ENCODE measurements around the gene LPAR6.
"Not testable (repeated sequence)": the region's sequence is repeated elsewhere in the genome, so short reads cannot be mapped to it uniquely, and the experiment has no call there.

The LPAR6 gene, protein sequence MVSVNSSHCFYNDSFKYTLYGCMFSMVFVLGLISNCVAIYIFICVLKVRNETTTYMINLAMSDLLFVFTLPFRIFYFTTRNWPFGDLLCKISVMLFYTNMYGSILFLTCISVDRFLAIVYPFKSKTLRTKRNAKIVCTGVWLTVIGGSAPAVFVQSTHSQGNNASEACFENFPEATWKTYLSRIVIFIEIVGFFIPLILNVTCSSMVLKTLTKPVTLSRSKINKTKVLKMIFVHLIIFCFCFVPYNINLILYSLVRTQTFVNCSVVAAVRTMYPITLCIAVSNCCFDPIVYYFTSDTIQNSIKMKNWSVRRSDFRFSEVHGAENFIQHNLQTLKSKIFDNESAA

GRCh38 chr13:48412881-48413351 is at the start of gene LPAR6:
LPAR6 (minus strand) TSS chr13:48413113; CDS start chr13:48412423, 690 bp downstream.
- no peak for DNase-seq (ENCODE audit: low read depth)

DNA sequence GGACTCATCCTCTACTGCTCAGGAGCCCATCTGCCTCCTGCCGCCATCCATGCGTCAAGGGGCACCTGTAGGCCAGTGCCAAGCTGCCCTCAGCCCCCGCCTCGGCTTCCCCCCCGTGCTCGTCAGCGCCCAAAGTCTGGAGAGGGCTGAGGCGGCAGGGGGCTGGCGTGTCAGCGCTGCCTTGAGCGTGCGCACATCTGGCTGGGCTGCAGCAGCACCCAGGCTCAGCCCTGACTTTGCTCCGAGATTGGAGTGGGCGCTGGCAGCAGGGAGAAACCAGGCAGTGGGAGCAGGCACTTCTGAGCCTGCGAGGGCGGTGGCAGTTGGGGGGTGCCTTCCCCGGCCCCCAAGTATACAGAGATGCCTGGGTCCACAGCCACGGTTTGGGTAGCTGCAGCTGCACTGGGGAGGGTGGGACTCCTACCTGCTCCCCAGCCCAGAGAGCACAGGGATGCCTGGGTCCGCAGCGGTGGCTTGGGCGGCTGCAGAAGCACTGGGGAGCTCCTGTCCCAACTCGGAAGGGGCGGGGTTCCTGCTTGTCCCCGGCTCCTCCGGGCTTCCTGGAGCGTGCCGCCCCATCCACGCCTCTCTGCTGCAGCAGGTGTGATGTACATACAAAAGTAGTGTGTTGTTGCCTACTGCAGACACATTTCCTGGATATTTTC is 44.8 kb upstream of the LPAR6 start:
- no peak for DNase-seq (ENCODE audit: low read depth)

DNA sequence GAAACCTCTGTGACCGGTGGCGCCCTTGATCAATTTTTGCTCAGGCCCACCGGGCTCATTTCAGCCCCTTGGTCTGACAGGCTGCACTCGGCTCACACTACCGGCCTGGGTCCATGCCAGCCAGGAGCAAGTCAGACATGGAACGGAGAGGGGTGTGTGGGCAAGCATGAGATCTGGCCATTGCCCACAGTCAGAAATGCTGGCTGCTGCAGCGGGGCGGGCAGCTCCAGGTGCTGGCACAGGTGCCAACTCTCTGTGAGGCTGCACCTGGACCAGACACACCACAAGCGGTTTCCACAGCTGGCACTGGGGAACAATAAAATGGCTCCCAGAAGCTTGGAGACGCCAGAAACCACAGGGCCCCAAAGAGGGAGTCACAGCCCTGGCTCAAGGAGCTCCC is 43.6 kb upstream of the LPAR6 start:
- no peak for DNase-seq (ENCODE audit: low read depth)

DNA sequence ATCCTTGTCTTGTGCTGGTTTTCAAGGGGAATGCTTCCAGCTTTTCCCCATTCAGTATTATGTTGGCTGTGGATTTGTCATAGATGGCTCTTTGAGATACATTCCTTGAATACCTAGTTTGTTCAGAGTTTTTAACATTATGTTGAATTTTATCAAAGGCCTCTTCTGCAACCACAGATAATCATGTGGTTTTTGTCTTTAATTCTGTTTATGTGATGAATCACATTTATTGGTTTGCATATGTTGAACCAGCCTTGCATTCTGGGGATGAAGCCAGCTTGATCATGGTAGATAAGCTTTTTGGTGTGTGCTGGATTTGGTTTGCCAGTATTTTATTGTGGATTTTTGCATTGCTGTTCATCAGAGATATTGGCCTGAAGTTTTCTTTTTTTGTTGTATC is 38.3 kb upstream of the LPAR6 start:
- DNase-seq (ENCODE audit: low read depth) = not testable (repeated sequence)

GRCh38 chr13:48449656-48450055 is 36.7 kb upstream of the LPAR6 start:
- DNase-seq (ENCODE audit: low read depth) = no peak

DNA sequence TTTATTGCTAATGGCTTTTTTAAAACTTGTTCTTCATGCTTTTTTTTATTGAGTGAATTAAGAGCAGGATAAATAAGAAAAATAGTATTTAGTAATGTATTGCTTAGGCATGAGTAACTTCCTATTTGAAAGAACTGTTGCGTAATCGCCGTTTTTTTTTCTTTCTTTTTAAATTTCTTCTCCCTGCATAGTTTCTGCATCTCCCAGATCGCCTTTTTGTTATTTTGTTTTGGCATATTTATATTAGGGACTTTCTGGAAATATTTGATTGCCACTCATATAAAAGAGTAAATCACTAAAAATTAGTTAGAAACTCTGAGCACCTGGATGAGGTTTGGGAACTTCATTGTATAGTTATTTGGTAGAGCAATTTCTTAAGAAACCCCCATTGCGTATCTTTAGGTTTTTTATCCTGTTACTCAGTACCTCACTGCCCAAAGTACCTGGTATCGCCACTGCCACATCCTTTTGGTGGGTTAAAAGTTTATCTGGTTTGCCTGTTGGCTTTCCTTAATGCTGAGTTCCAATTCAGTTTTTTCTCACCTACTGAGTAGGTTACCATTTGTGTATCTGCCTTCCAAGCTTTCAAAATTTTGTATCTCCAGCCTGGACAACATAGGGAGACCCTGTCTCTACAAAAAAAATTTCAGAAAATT is 36.2 kb upstream of the LPAR6 start:
- no peak for DNase-seq (ENCODE audit: low read depth)

GRCh38 chr13:48448285-48448958 is 35.5 kb upstream of the LPAR6 start:
- DNase-seq (ENCODE audit: low read depth) = no peak

GRCh38 chr13:48446464-48446863 is 33.6 kb upstream of the LPAR6 start:
- no peak for DNase-seq (ENCODE audit: low read depth)

DNA sequence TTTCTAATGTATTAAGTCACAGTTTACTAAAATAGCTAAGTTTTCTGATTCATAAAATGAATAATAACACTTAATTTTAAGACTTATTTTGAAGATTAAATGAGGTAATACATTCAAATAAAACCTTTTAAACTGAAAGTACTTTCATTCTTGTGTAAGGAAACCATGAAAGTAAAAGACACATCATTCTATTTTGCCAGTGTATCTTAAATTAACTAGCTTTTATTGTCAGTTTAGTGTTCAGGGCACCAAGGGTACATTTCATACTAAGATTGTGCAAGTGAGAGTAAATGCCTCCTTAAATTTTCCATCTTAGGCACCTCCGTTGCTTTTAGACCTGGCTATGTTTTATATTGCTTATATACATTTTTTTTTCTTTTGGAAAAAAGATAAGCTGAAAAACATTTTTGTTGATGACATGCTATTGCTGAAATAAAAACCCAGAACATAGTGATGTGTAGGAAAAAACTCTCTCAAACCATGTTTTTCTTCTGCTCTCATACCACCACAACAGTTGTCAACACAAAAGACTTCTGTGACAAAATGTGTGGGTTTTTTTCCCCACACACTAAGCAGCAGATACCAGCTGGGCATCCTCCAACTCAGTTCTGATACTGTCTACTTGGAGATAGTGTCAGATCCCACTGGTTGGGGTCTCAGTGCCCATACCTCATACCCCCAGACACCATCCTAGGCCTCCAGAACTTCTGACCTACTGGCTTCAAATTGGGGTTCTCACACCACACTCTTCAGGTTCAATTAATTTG is 30.7 kb upstream of the LPAR6 start:
- no peak for DNase-seq (ENCODE audit: low read depth)

DNA sequence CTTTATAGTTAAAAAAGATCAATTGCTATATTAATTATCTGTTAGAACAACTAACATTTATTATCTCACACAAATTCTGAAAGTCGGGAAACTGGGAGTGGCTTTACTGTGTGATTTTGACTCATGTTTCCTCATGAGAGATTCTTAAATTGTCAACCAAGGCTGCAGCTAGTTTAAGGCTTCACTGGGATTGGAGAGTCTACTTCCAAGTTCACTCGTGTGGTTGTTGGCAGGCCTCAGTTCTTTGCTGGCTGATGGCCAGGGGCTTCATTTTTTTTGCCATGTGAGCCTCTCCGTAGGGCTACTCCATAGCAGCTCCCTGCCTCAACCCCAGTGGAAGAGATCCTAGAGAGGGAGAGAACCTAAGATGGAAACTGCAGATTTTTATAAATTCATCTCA is 24.5 kb upstream of the LPAR6 start:
- DNase-seq (ENCODE audit: low read depth) = no peak

- no peak for DNase-seq (ENCODE audit: low read depth)
These were observed 23.9 kb upstream of the LPAR6 start for GRCh38 chr13:48436661-48437288.

DNA sequence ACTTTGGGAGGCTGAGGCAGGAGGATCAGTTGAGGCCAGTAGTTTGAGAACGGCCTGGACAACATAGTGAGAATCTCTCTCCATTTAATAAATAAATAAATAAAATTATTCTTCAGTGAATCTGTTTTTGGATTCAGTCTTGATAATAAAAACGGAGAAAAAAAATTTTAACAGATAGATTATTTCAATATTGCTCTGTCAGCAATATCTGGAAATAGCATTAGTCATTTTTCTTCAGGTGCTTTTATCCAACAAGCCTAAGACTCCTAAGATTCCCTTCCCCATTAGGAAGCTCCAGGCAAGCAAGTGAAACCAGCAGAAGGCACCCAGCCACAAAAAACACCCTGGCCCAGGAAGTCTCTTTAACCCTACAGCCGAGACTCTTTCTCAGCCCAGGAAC is 21.3 kb upstream of the LPAR6 start:
- DNase-seq (ENCODE audit: low read depth) = no peak

DNA sequence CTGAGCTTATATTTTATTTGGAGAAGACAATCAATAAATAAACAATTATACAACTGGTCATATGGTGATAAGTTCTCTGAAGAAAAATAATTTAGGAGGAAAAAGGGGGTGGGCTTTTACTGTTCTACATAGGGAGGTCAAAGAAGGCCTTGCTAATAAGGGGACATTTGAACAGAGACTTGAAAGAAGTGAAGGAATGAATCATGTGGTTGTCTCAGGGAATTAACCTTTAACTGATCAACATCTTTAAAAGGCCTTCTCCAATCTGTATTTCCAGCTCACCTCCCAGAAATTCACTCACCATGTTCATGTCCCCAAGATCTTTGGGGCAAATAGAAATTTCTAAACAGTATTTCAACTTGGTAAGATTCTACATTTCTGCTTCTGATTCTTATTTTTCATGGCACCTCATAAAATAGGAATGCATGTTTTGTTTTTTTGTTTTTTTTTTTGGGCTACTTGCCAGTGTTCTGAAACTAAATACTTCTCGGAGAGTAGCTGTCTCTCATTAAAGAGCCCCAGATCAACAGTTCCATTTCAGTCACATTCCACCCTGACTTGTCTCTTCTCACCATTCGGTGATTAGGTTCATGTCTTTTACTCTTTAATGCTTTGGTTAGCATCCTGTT is 19.2 kb upstream of the LPAR6 start:
- DNase-seq (ENCODE audit: low read depth) = no peak

DNA sequence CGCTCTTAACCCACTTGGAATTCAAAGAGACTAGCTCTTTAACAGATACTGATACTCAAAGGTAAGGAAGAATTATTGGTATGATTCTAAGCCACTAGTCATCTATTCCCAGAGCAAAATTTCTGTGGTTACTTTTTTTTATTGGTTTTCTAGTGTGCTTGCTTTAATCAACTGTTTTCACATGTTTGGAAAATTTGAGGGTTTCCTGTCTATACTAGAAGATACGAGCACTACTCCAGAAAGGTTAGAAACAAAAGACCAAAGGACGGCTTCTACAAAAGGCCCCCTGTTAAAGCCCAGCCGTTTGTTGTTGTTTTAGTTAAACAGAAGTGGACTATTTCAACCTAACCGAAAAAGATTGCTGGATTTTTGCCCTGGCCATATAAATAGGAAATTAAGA is 18.5 kb upstream of the LPAR6 start:
- DNase-seq (ENCODE audit: low read depth) = no peak

DNA sequence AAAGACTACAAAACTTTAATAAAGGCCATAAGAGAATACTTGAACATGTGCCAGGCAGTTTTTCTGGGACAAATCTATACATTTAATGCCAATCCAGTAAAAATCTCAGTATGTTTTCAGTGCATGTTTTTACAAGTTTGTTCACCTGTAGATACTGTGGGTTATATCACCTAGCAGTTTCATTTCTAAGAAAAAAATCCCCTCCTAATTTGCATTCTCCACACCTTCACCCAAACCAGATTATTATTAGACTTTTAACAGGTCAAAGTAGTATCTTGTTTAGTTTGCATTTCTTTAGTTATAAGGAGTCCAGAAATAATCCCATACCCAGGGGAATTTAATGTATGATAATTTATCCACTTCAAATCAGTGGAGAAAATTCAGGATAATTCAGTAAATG is 17.0 kb upstream of the LPAR6 start:
- no peak for DNase-seq (ENCODE audit: low read depth)

DNA sequence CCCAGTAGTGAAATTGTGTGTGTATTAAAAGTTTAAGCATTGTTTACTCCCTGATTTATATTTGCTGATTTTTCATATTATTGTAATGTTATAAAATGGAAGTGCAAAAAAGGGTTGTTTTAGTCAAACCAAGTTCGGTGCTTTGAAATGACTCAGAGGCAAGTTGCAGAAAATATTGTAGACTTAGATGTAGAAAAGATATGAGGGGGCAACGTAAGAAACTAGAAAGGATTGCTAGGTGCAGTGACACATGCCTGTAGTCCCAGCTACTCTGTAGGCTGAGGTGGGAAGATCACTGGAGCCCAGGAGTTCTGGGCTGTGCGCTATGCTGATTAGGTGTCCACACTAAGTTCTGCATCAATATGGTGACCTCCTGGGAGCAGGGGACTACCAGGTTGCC is 16.1 kb upstream of the LPAR6 start:
- DNase-seq (ENCODE audit: low read depth) = no peak

- DNase-seq (ENCODE audit: low read depth) = not testable (repeated sequence)
These were observed 13.9 kb upstream of the LPAR6 start for GRCh38 chr13:48426755-48427298.

DNA sequence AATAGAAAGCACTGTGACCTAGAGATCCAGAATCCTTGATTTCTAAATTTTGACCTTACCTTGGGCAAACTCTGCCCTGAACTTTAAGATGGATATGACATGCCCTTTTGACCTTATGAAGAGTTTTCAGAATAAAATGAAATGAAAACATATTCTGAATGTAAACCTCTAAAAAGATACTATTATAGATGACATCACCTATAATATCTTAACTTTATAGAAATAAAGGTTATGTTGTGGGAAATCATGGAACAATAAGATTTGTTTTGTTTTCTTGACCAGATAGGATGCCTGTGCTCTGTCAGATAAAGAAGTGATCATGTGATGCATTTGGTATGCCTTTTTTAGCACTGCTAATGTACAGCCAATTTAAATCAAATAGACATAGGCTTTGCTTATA is 13.1 kb upstream of the LPAR6 start:
- DNase-seq (ENCODE audit: low read depth) = no peak

DNA sequence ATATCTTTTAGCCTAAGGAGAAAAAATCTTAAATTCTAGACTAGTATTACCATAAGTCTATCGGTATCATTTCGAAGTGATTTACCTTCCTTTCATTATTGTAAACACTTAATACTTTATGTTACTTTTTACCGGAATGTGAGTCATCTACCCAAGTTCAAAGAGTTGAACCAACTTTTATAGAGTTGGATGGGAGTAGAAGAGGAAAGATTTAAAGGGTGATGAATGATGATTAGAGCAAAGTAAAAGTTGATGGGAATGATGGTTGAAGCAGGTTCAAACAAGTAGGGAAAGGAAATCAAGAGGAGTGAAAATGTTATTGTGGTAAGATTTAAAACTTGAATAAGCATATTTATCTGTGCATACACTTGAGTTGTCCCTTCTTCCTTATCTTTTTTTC is 11.3 kb upstream of the LPAR6 start:
- DNase-seq (ENCODE audit: low read depth) = no peak

- not testable (repeated sequence) for DNase-seq (ENCODE audit: low read depth)
These were observed 9.1 kb upstream of the LPAR6 start for GRCh38 chr13:48422003-48422402.

GRCh38 chr13:48415516-48415915 is 2.6 kb upstream of the LPAR6 start:
- no peak for DNase-seq (ENCODE audit: low read depth)
